ENCODE results near the gene STXBP2.

GRCh38 chr19:7635670-7636069 is 1.2 kb upstream of the STXBP2 start:
- no peak for TF ChIP-seq GATA2 (IDR thresholded peaks at IDR 0.05; ENCODE audit: low read depth, low read length)
- no peak for TF ChIP-seq GATA3 (IDR thresholded peaks at IDR 0.05; ENCODE audit: low read depth, low read length)

Measured in SH-SY5Y (cell line).